Measurements from ENCODE around the gene KIF11. TPM values are rescaled to one million over a fixed set of nuclear protein-coding genes. Genes with fewer than 3 reads are reported as not detected.

The KIF11 gene
- polyA plus RNA-seq, 3 donors: 0.07 to 0.55 (median 0.40) TPM

DNA sequence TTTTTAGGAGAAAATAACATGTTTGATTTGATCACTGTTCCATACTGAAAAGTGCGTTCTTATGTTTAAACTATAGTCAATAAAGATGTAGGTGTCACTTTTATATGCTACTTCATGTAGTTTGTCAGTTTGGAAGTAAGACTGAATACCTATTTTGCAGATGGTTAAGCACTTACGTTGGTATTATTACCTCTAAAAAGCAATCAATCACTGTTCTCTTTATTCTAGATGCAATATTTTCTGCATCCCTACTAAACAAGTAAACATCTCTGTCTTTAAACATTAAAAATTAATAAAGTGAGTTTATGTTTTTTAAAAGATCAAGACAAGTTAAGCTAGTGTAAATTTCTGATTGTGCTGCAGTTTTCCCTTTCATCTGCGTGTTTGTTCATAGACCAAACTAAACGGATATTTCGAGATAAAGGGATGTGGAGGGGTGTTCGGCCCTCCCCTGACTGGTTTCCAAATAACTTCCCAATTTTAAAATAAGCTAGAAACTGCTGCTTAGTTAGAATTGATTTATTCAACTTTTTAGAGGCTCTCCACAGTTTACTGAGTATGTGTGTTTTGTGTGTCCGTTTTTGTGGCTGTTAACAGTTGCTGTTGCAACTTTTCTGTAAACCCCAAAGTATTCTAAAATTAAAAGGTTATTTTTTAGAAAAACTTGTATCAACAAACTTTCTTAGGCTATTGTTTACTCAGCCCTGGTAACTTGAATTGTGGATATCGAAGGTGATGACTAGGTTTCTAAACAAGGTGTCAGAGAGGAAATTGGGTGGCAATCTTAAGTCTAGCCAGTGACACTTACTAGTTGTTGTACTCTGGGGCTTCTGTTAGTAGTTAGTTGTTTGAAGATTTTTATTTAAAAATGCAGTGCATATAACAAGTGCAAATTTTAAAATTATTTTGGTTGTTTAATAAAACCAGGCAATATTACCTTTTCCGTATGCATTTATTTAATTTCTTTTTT lies 974 bp downstream of the KIF11 start:
- Histone ChIP-seq H3K79me2 (ENCODE audit: insufficient read depth, low read length) (peaks cover 60% of the 10 kb centered on the region), H3K4me1 (ENCODE audit: control insufficient read depth in 1 of 2, insufficient read depth in 2 of 2, low read length in 2 of 2) (peaks cover 40 to 46% of the 10 kb centered on the region in 2 donors), H3K36me3 (replicated peaks in 1 of 2; ENCODE audit: control insufficient read depth in 1 of 2, insufficient read depth in 2 of 2, low read length in 2 of 2) (no peaks in the 10 kb centered on the region), H3K27ac (ENCODE audit: low read depth in 1 of 2, low read length in 2 of 2) (peak overlapping the region in 1 of 2 donors; percentile 93), H2AFZ (ENCODE audit: insufficient read depth, low read depth, low read length, poor library complexity, severe bottlenecking) (peak overlapping the region; percentile 95), H3K9me3 (replicated peaks in 1 of 2; ENCODE audit: control insufficient read depth in 1 of 2, insufficient read depth in 1 of 2, low read length in 2 of 2) (no peaks in the 10 kb centered on the region), H3K27me3 (ENCODE audit: control insufficient read depth in 2 of 2, insufficient read depth in 2 of 2, low read length in 2 of 2) (no peaks in the 10 kb centered on the region), H3K4me3 (replicated peaks in 1 of 3; ENCODE audit: low read depth in 2 of 3, low read length in 3 of 3) (peak overlapping the region; percentile 63 to 99 (median 72)), H4K20me1 (ENCODE audit: insufficient read depth, low read length) (no peaks in the 10 kb centered on the region), H3K9ac (ENCODE audit: insufficient read depth, low read length, poor library complexity, severe bottlenecking) (peak overlapping the region; percentile 76), H3K4me2 (replicated peaks; ENCODE audit: extremely low read depth, low read length, poor library complexity, severe bottlenecking) (peak overlapping the region; percentile 100)
- Mint-ChIP-seq H3K36me3 (no peaks in the 10 kb centered on the region), H3K4me1 (peaks cover 58% of the 10 kb centered on the region), H3K9me3 (no peaks in the 10 kb centered on the region), H3K27ac (peak overlapping the region; percentile 63 to 99 (median 95)), H3K27me3 (ENCODE audit: low read depth in 3 of 3) (peaks cover 0 to 3% (median 1%) of the 10 kb centered on the region in 3 donors), H3K4me3 (peak overlapping the region; percentile 91 to 95)
- TF ChIP-seq, protein P1, sequence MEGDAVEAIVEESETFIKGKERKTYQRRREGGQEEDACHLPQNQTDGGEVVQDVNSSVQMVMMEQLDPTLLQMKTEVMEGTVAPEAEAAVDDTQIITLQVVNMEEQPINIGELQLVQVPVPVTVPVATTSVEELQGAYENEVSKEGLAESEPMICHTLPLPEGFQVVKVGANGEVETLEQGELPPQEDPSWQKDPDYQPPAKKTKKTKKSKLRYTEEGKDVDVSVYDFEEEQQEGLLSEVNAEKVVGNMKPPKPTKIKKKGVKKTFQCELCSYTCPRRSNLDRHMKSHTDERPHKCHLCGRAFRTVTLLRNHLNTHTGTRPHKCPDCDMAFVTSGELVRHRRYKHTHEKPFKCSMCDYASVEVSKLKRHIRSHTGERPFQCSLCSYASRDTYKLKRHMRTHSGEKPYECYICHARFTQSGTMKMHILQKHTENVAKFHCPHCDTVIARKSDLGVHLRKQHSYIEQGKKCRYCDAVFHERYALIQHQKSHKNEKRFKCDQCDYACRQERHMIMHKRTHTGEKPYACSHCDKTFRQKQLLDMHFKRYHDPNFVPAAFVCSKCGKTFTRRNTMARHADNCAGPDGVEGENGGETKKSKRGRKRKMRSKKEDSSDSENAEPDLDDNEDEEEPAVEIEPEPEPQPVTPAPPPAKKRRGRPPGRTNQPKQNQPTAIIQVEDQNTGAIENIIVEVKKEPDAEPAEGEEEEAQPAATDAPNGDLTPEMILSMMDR (IDR thresholded peaks at IDR 0.05): no peak
- intact Hi-C loops (cut with micrococcal nuclease): loop anchor here (5.0 to 10.0 kb wide), 3 partner anchors 91 to 251 kb away; partner anchors contain the start of genes EXOC6 (in 1 of the 2) and HHEX (in 1 of the 2)
- WGBS (ENCODE audit: insufficient coverage): no CpG with 5 or more reads among the region's 9 CpGs
- peak in 1 of 3 donors; percentile 8 for DNase-seq

DNA sequence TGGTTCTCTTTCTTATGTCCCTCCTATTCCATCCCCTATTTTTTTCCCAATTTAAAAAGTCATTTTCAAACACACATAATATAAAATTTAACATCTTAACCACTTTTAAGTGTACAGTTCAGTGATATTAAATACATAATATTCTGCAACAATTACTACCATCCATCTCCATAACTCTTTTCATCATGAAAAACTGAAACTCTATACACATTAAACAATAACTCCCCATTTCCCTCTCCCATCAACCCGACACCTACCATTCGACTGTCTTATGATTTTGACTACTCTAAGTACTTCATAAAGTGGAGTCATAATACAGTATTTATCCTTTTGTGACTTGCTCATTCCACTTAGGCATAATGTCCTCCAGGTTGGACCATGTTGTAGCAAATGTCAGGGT lies 2.6 kb downstream of the KIF11 start:
- H3K36me3 Mint-ChIP-seq: no peaks in the 10 kb centered on the region
- H3K27ac ChIP-seq (ENCODE audit: low read depth in 1 of 2, low read length in 2 of 2): peak overlapping the region in 1 of 2 donors; percentile 37
- intact Hi-C loops (cut with micrococcal nuclease): loop anchor here (10.0 kb wide), 2 partner anchors 89 to 249 kb away; partner anchors contain the start of genes EXOC6 (in 1 of the 2) and HHEX (in 1 of the 2)
- H2AFZ ChIP-seq (ENCODE audit: insufficient read depth, low read depth, low read length, poor library complexity, severe bottlenecking): peak overlapping the region; percentile 60
- H3K4me1 ChIP-seq (ENCODE audit: control insufficient read depth in 1 of 2, insufficient read depth in 2 of 2, low read length in 2 of 2): peaks cover 39 to 44% of the 10 kb centered on the region in 2 donors
- H3K4me3 Mint-ChIP-seq: no peak overlapping the region
- H3K36me3 ChIP-seq (replicated peaks in 1 of 2; ENCODE audit: control insufficient read depth in 1 of 2, insufficient read depth in 2 of 2, low read length in 2 of 2): no peaks in the 10 kb centered on the region
- TF ChIP-seq, protein P1 (IDR thresholded peaks at IDR 0.05): no peak
- WGBS (ENCODE audit: insufficient coverage): no CpG with 5 or more reads among the region's 2 CpGs
- no peak overlapping the region for H3K4me3 ChIP-seq (replicated peaks in 1 of 3; ENCODE audit: low read depth in 2 of 3, low read length in 3 of 3)
- H3K27me3 Mint-ChIP-seq (ENCODE audit: low read depth in 3 of 3): peaks cover 0 to 1% (median 0%) of the 10 kb centered on the region in 3 donors
- peak overlapping the region in 5 of 7 donors; percentile 3 to 85 (median 55) for H3K27ac Mint-ChIP-seq
- H4K20me1 ChIP-seq (ENCODE audit: insufficient read depth, low read length): no peaks in the 10 kb centered on the region
- no peaks in the 10 kb centered on the region for H3K9me3 Mint-ChIP-seq
- no peak overlapping the region for H3K4me2 ChIP-seq (replicated peaks; ENCODE audit: extremely low read depth, low read length, poor library complexity, severe bottlenecking)
- H3K9ac ChIP-seq (ENCODE audit: insufficient read depth, low read length, poor library complexity, severe bottlenecking): no peak overlapping the region
- peaks cover 55% of the 10 kb centered on the region for H3K4me1 Mint-ChIP-seq
- no peak for DNase-seq
- H3K27me3 ChIP-seq (ENCODE audit: control insufficient read depth in 2 of 2, insufficient read depth in 2 of 2, low read length in 2 of 2): no peaks in the 10 kb centered on the region
- no peaks in the 10 kb centered on the region for H3K9me3 ChIP-seq (replicated peaks in 1 of 2; ENCODE audit: control insufficient read depth in 1 of 2, insufficient read depth in 1 of 2, low read length in 2 of 2)
- peaks cover 76% of the 10 kb centered on the region for H3K79me2 ChIP-seq (ENCODE audit: insufficient read depth, low read length)
